GM12875 (cell line): ENCODE measurements around the gene PSTPIP1.

Experiments
- H3K4me3 ChIP-seq: one replicate; pipeline ENCODE4 v1.5.1; 2011; ENCODE audit warnings: low read depth, low read length, control low read depth
- CTCF ChIP-seq: IDR thresholded peaks from 2 replicates; pipeline ENCODE4 v1.5.1; 2011; ENCODE audit warnings: low read depth, mild to moderate bottlenecking, control low read depth, inconsistent platforms, low read length, moderate library complexity, borderline replicate concordance; ENCODE audit not compliant: insufficient read depth

Gene PSTPIP1

GRCh38 chr15:77009646-77010311 is 14.9 kb downstream of the PSTPIP1 start:
- no peak for TF ChIP-seq CTCF
- no peak overlapping the region for H3K4me3 ChIP-seq

DNA sequence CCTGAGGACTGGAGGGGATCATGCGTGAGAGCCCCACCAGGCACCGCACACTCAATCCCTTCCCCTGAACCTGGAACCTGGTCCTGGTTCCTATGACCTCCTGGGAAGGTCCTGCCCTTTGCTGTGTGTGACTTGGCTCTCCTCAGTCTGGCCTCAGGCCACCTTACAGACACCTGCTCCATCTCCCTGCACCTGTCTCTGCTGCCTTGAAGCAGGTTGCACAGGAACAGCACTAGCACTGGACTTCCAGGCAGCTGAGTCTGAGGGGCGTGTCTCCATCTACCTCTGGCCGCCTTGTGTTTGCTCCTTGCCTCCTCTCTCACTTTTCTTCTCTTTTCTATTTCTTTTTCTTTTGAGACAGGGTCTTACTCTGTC is 15.4 kb downstream of the PSTPIP1 start:
- TF ChIP-seq CTCF, result no peak
- H3K4me3 ChIP-seq, result no peak overlapping the region

DNA sequence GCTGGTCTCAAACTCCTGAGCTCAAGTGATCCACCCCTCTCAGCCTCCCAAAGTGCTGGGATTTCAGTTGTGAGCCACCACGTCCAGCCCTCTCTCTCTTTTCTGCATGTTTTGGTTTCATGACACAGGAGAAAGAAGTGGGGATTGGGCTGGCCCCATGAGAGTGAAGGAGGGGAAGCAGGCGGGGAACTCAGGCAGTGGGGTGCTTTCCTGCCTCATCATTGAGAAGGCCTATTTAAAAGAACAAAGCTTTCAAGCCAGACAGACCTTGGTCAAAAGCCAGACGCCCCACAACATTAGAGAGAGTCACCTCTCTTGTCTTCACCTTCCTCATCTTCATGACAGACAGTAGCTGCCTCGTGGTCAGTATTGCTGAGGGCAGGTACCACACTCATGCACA is 15.9 kb downstream of the PSTPIP1 start:
- no peak overlapping the region for H3K4me3 ChIP-seq
- TF ChIP-seq CTCF, result no peak

DNA sequence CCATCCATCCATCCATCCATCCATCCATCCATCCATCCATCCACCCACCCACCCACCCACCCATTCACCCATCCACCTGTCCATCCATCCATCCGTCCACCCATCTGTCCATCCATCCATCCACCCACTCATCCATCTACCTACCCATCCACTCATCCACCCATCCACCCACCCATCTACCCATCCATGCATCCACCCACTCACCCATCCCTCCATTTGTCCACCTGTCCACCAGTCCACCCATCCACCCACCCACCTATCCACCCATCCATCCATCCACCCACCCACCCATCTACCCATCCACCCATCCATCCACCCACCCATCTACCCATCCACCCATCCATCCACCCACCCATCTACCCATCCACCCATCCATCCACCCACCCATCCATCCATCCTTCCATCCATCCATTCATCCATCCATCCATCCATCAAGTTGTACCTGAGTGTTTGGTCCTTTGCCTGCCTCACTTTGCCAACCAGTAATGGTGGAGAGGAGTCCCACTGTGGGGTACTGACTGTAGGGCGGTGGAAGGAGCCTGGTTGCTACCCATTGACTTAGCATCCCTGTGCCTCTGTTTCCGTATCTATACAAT is 17.3 kb downstream of the PSTPIP1 start:
- no peak overlapping the region for H3K4me3 ChIP-seq
- no peak for TF ChIP-seq CTCF

- no peak for TF ChIP-seq CTCF
These were observed 17.9 kb downstream of the PSTPIP1 start for GRCh38 chr15:77012868-77013267.

DNA sequence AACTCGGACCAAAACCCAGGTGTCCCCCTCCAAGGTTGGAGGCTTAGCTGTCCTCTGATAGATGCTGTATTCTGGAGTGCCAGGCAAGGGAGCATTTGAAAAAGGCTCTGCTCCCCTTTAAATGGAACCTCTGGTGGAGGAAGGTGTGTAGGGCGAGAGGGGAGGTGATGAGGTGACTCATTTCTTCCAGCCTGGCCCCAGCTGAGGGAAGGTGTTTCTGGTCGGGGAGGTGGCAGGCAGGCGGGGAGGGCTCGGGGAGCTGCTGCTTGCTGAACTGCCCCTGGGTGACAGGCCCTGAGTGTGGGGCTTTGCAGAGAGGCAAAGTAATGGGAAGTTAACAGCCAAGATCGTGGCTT is 18.8 kb downstream of the PSTPIP1 start:
- no peak overlapping the region for H3K4me3 ChIP-seq
- TF ChIP-seq CTCF, result no peak

More at GRCh38 chr15:77012868-77013267, 17.9 kb downstream of the PSTPIP1 start:
- H3K4me3 ChIP-seq, result peak overlapping the region; percentile 2
